ENCODE data around the gene NR2E3. TPM values are rescaled to one million over a fixed set of nuclear protein-coding genes. Genes with fewer than 3 reads are reported as not detected.
"Not testable (repeated sequence)": the region's sequence is repeated elsewhere in the genome, so short reads cannot be mapped to it uniquely, and the experiment has no call there.

NR2E3 gene
- total RNA-seq, 1 donor from 2014 or later = 0.26 TPM

DNA sequence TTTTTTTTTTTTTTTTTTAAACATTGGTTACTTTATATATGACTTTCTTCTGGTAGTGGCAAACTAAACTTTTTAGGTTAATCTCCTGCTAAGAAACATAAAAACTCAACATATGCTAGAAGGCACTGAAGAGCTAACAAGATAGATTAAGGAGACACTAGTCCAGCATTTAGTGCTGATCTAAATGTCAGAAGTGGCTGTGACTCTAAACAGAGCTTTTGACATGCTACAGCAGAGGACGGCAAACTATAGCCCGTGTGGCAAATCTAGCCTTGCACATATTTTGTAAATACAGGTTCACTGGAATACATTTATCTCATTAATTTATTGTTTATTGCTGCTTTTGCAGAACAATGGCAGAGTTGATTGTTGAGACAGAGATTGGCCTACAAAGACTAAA, 20.6 kb downstream of the NR2E3 start:
- DNase-seq (ENCODE audit: low read depth) (no peak), FAIRE-seq (no peak)
- TF ChIP-seq CTCF (IDR thresholded peaks at IDR 0.05; ENCODE audit: insufficient read depth, low read length, severe bottlenecking) = no peak
- no peaks in the 10 kb centered on the region for H3K27me3 ChIP-seq (ENCODE audit: control insufficient read depth, insufficient read depth, low read length)
- H3K36me3 ChIP-seq (ENCODE audit: control insufficient read depth, insufficient read depth, low read length) = peaks cover 15% of the 10 kb centered on the region
- no peak overlapping the region for H3K4me3 ChIP-seq (ENCODE audit: low read depth, low read length)

DNA sequence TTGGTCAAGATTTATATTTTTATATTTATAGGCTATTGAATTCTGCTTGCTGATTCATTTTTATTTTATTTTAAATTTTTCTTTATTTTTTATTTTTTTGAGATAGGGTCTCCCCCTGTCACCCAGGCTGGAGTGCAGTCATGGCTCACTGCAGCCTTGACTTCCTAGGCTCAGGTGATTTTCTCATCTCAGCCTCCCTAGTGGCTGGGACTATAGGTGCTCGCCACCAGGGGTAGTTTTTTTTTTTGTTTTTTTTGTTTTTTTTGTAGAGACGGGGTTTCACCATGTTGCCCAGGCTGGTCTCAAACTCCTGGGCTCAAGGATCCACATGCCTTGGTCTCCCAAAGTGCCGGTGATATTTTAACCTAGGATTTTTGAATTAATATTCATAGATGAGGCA, 31.2 kb downstream of the NR2E3 start:
- Histone ChIP-seq H3K27me3 (ENCODE audit: control insufficient read depth, insufficient read depth, low read length) (no peaks in the 10 kb centered on the region), H3K4me3 (ENCODE audit: low read depth, low read length) (no peak overlapping the region), H3K36me3 (ENCODE audit: control insufficient read depth, insufficient read depth, low read length) (no peaks in the 10 kb centered on the region)
- FAIRE-seq = no peak
- DNase-seq (ENCODE audit: low read depth) = no peak
- no peak for TF ChIP-seq CTCF (IDR thresholded peaks at IDR 0.05; ENCODE audit: insufficient read depth, low read length, severe bottlenecking)

DNA sequence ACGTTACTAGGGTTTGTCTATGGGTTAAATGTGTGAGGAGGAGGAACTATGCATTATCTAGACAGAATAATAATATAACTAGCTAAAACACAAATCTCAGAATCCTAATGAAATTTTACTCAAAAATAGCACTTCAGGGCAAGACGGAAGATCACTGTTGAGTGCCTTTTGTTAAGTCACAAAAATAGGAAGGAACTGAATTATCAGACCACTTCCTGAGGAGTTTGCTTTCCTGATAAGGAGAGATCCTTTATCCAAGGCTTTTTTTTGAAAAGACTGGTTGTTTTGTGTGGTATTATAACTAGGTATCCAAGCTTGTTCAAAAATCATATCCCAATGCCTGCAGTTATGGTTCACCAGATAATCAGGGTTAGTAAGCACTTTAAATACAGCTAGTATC, 34.6 kb downstream of the NR2E3 start:
- no peak for TF ChIP-seq CTCF (IDR thresholded peaks at IDR 0.05; ENCODE audit: insufficient read depth, low read length, severe bottlenecking)
- no peak for DNase-seq (ENCODE audit: low read depth)
- Histone ChIP-seq H3K36me3 (ENCODE audit: control insufficient read depth, insufficient read depth, low read length) (peaks cover 3% of the 10 kb centered on the region), H3K27me3 (ENCODE audit: control insufficient read depth, insufficient read depth, low read length) (no peaks in the 10 kb centered on the region), H3K4me3 (ENCODE audit: low read depth, low read length) (no peak overlapping the region)
- FAIRE-seq = no peak

DNA sequence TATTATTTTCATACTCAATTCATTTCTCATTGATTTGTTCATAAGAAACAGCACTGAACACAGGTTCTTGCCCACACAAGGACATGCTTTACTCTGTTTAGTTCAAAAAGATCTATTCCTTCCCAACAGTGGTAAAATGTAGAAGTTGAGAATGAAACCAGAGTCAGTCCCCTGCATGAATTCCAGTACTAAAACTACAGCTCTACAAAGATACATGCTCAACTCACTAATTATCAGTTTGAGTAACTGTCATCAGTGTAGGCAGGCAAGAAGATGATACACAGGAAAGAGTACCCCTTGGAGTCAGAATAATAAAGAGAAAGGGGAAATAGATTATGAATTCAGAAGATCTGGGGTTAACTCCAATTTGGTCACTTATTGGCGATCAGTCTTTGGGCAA, 43.2 kb downstream of the NR2E3 start:
- FAIRE-seq = no peak
- no peaks in the 10 kb centered on the region for H3K27me3 ChIP-seq (ENCODE audit: control insufficient read depth, insufficient read depth, low read length)
- no peak overlapping the region for H3K4me3 ChIP-seq (ENCODE audit: low read depth, low read length)
- peaks cover 1% of the 10 kb centered on the region for H3K36me3 ChIP-seq (ENCODE audit: control insufficient read depth, insufficient read depth, low read length)
- no peak for TF ChIP-seq CTCF (IDR thresholded peaks at IDR 0.05; ENCODE audit: insufficient read depth, low read length, severe bottlenecking)
- no peak for DNase-seq (ENCODE audit: low read depth)

- not testable (repeated sequence) for H3K4me3 ChIP-seq (ENCODE audit: low read depth, low read length); H3K27me3 ChIP-seq (ENCODE audit: control insufficient read depth, insufficient read depth, low read length); DNase-seq (ENCODE audit: low read depth); H3K36me3 ChIP-seq (ENCODE audit: control insufficient read depth, insufficient read depth, low read length); FAIRE-seq
Measured at GRCh38 chr15:71858232-71858631, 47.9 kb downstream of the NR2E3 start.

Data from bronchial epithelial cell (primary cell).